ENCODE measurements around the gene ADAMTSL1.

DNA sequence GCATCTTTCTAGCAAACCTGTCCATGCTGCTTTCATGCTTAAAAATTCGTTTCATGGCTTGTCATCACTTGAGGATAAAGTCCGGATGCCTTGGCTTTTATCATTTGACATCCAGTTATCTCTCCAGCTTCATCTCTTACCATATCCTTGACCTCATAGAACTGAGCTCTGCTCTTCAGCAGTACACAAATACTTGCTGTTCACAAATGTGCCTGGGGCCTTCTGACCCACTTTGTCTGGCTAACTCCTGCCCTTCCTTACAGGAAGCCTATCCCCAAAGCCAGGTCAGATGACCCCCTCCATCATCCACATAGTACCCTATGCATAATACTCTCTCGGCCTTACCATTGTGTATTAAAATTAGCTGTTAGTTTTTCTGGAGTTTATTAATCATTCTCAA, 310.0 kb downstream of the ADAMTSL1 start:
- no peak for TF ChIP-seq CTCF (IDR thresholded peaks at IDR 0.05; ENCODE audit: poor library complexity, severe bottlenecking)
- TF ChIP-seq REST (IDR thresholded peaks at IDR 0.05; ENCODE audit: borderline replicate concordance), result no peak
- TF ChIP-seq EP300 (conservative IDR thresholded peaks at IDR 0.05; ENCODE audit: poor library complexity, severe bottlenecking), result no peak
- no peak for TF ChIP-seq POLR2AphosphoS5 (IDR thresholded peaks at IDR 0.05)
- no peak for TF ChIP-seq EZH2 (IDR thresholded peaks at IDR 0.05; ENCODE audit: borderline replicate concordance, insufficient read depth, low read length, poor library complexity, severe bottlenecking)
- TF ChIP-seq SMC3 (conservative IDR thresholded peaks at IDR 0.05; ENCODE audit: poor library complexity), result no peak

All from neural cell (in vitro differentiated cells).